Fibroblast of skin of left quadriceps (primary cell): ENCODE data around the gene CDS2.
A peak's percentile ranks its signal among the peaks of the same experiment; 100 is the strongest.
"Not testable (repeated sequence)": the region's sequence is repeated elsewhere in the genome, so short reads cannot be mapped to it uniquely, and the experiment has no call there.

Experiments
- DNase-seq, 2 experiments: peaks; one replicate each; pipeline ENCODE4 v3.0.0-alpha.2; 2013; ENCODE audit warnings: low read depth in 2 of 2

Gene CDS2

DNA sequence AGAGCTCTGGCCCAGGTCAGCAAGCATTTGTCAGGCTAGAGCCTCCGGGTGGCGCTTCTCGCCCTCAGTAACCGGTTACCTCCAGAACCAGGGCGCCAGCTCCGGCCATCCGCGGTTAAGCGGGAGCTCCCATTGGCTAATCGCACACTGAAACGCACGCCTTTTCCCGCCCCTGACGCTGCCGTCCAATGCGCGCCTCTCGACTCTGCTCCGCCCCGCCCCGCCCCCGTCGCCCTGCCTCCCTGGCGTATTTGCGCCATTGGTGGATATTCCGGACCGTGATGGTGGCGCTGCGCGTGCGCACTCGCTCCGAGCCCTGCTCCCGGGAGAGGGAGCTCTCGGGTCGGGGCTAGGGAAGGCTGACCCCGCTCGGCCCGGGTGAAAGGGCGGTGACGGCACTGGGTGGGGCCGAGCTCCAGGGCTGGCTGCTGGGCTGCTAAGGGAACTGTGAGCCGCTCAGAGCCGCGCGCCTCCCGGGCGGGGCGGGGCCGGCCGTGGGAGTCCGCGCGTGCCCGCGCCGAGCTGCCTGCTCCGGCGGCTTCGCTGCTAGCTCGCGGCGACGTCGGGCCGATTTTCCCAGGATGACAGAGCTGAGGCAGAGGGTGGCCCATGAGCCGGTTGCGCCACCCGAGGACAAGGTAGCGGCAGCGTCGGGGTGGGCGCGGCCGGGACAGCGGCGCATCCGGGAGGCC is at the start of gene CDS2:
Gene CDS2, plus strand, starts transcription at position 497 of the 692 bp plus-strand sequence. Its CDS starts 85 bp downstream, at position 582.
- DNase-seq = peak; percentile 96

DNA sequence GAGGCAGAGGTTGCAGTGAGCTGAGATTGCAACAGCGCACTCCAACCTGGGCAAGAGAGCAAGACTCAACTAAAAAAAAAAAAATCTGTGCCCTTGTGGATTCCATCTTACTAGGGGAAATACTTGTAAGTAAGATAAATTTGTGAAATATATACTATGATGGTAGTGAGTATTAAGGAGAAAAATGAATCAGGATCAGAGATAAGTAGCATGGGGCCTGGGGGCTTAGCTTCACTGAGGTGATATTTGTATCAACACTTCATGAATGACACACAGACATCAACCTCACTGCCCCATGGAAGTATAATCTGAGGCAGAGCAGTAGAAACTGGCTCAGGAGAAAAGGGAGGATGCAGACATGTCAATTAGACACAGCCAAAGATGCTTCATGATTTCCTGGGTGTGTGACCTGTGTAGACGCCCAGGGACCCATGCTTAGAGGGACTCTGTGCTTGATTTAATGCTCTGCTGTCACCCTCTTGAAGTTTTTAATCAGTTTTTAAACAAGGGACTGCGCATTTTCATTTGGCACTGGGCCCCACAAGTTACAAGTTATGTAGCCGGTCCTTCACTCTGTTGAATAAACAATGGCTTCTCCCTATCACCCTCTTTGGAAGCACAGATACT is 48.9 kb upstream of the CDS2 start:
- DNase-seq = no peak

DNA sequence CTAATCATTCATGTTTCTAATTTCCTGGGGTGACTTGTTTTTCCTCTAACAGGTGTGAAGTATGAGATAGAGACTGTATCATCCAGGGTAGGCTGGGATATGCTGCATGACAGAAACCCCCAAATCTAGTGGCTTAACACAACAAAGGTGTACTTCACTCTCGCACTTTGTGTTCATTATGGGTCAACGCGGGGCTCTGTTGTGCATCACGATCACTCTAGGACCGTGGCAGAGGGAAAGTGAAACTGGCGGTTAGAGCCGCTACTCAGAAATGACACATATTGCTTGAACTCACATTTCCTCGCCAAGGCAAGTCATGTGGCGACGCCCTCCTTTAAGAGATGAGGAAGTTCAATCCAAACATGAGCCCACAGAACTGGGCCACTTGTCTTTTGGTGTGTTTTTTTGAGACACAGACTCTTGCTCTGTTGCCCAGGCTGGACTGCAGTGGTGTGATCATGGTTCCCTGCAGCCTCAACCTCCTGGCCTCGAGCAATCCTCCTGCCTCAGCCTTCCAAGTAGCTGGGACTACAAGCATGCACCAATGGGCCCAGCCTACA is 48.3 kb upstream of the CDS2 start:
- DNase-seq = no peak

DNA sequence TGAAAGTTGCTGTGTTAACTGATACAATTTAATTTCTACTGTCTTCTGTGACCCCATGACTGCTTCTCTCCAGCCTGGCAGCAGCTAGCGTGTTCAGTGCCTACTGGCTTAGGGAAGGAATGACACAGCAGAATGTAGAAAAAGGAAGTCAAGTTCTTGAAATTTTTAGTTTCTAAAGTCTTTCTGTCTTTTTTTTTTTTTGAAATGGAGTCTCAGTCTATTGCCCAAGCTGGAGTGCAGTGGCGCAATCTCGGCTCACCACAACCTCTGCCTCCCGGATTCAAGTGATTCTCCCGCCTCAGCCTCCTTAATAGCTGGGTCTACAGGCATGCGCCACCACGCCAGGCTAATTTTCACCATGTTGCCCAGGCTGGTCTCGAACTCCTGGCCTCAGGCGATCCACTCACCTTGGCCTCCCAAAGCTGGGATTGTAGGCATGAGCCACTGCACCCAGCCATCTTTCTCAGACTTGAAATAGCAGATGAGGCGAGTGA is 46.4 kb upstream of the CDS2 start:
- DNase-seq = no peak

DNA sequence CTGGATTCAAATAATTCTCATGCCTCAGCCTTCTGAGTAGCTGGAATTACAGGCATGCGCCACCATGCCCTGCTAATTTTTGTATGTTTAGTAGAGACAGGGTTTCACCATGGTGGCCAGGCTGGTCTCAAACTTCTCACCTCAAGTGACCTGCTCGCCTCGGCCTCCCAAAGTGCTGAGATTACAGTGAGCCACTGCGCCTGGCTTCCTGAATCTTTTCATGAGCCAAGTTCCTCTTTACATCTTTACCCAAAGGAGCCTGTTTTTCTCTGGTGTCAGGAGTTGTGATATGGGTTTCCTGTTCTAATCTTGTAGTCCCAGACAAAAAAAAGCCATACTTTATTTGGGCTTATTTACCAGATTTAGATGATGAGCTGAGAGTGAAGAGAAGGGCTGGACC is 41.4 kb upstream of the CDS2 start:
- DNase-seq = no peak

DNA sequence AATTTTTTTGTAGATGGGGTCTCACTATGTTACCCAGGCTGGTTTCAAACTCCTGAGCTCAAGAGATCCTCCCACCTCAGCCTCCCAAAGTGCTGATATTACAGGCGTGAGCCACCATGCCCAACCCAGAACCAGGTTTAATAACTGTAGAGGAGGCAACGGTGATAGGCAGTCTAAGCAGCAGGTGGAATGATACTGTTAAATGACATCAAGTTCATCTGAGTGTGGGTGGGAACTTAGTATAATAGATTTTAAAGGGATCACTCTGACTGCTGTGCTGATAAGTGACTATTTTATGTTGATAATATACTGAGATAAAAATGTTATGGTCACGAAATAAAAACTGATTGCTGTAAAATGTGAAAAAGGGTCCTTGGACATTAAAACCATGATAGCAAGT is 38.1 kb upstream of the CDS2 start:
- DNase-seq = no peak

DNA sequence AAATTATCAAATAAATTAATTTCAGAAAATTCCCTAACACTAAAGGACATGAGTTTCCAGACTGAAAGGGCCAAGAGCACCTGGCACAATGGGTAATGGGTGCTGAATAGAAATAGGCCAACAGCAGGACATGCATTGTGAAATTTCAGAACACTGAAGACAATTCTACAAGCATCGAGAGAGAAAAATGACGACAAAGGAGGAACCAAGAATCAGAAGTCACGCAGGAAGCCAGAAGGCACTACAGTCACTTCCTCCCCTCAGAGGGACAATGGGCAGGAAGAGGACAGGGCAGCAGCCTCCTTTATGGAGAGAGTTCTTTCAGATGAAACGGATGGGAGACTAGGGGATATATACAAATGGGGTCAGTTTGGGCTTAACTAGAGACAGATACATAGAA is 36.6 kb upstream of the CDS2 start:
- no peak for DNase-seq

DNA sequence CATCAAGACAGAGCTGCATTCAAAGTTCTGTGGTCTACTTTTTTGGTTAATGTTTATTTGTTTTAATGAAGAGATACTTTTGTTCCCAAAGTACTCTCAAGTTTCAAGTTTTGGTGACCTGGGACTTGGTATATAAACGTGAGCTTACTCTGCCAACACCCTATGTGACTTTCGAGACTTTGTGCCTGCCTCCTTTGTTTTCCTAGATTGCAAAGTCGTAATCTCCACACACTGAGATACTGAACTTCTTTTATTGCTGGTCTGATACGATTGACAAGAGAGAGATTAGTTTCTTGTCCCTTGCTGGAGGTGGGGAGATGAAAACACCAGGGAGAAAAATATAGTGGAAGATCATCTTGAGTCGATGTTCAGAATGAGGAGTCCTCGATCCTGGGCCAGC is 34.9 kb upstream of the CDS2 start:
- DNase-seq = no peak

DNA sequence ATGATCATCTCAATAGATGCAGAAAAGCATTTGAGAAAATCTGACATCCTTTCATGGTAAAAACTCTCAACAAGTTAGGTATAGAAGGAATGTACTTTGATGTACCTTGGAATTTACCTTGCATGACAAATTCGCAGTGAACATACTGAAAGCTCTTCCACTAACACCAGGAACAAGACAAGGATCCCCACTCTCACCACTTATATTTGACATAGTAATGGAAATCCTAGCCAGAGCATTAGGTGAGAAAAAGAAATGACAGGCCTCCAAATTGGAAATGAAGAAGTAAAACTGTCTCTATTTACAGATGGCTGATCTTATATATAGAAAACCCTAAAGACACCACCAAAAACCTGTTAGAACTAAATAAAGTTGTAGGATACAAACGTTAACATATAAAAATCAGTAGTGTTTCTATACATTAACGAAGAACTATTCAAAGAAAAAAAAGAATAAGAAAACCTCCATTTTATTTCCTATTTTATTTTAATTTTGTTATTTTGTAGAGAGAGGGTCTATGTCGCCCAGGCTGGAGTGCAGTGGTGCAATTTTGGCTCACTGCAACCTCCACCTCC is 34.0 kb upstream of the CDS2 start:
- DNase-seq = no peak

DNA sequence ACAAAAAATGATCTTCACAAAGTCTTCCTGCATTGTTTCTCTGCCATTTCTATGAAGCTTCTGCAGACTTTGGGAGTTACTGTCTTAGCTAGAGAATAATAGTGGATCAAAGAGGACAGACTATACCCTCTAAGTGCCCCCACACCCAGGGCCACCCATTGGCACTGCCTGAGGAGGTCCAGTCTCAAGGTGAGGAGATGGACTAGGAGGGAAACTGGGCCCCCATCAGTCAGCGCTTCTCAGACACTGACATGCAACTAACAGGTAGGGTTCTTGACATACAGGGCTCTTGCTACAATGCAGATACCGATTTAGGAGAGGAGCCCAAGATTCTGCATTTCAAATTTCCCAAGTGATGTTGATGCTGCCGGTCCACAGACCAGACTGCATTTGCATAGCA is 31.4 kb upstream of the CDS2 start:
- no peak for DNase-seq

DNA sequence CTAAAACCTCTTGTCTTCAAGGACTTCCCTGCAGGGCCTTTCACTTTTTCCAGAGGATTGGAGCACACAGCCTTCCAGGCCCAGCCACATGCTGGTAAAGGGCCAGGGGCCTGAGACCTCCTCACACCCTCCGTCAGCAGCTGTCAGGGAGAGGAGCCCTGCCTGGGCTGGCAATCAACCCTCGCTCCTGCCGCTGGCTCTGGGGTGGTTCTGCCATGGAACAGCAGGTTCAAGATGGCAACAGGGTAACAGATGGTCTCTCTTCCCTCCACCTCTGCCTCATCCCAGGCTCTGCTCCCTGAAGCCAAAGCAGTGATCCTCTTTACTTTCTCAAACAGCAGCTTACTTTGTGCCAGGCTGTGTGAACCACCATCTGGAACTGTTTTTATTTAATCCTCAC is 30.9 kb upstream of the CDS2 start:
- no peak for DNase-seq

DNA sequence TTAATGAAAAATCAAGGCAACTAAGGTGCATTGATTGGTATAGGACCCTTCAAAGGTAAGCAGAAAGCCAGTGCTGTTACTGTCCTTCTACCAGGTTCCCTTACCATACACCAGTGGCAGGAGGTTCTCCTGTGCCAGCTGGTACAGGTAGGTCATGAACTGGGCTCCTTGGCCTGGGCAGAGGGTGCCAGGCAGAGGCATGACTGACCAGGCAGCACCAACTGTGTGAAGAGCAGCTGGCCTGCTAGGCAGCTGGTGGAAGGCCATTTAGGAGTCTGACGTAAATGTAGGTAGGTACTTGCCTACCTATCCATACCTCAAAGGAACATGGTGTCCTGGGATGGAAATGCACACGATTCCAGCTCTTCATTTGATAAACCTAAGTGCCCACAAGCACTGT is 30.3 kb upstream of the CDS2 start:
- no peak for DNase-seq

DNA sequence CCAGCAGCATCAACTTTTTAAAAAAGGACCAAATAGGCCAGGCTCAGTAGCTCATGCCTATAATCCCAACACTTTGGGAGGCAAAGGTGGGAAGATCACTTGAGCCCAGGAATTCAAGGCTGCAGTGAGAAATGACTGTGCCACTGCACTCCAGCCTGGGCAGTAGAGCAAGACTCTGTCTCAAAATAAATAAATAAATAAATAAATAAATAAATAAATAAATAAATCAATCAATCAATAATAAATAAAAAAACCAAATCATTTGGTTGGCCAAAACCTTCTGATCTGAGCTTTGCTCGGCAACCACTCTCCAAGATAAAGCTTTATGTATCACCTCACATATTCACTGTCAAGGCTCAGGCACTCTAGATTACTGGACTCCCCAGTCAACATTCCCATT is 27.8 kb upstream of the CDS2 start:
- not testable (repeated sequence) for DNase-seq

DNA sequence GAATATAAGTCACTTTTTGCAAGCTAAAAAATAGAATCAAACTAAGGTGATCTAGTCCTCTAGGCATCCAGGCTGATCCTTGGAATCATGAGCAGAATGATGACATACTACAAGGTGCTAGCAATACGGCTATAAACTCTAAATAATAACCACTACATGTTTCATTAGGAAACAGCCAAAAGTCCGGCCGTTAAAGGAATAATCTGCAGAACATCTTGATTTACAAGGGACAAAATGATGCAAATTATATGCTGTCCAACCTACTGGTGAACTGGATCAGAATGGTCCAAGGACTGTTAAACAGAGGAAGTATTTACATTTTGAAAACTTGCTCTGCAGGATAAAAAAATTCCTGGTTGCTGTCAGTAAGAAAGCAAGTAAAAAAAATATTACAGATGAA is 26.9 kb upstream of the CDS2 start:
- DNase-seq = not testable (repeated sequence)

DNA sequence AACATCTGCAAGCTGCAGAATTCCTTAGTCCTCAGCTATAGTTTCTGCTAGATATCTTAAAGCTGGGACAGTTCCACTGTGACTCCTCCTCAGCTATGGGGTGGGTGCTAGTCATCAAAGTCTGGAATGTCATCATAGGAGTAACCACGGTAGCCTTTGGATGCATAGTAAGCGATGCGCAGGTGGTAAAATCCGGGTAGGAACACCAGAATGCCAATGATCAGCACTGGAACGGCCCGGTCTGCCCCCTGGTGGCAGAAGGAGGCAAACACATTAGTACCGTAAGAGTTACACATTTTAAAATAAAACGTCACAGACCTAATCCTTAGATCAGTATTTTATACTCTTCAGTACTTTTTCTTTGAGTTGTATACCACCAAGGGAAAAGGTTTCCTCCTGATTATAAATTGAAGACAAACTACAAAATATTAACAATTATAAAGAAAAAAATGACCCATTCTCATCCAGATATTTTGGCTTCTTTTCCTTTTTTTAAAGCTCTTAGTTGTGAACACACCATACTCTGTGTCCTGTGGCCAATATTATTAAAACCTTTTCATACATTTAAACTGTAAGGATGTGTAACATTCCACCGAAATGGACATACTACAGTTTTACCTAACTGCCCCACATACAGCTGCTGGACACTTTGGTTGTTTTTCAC is 26.0 kb upstream of the CDS2 start:
- DNase-seq = peak; percentile 13 to 24

DNA sequence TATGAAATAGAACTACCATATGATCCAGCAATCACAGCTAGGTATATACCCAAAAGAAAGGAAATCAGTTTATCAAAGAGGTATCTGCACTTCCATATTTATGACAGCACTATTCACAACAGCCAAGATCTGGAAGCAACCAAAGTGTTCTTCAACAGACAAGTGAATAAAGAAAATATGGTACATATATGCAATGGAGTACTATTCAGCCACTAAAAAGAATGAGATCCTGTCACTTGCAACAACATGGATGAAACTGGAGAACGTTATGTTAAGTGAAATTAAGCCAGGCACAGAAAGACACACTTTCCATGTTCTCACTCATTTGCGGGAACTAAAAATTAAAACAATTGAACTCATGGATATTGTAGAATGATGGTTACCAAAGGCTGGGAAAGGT is 22.3 kb upstream of the CDS2 start:
- no peak for DNase-seq

DNA sequence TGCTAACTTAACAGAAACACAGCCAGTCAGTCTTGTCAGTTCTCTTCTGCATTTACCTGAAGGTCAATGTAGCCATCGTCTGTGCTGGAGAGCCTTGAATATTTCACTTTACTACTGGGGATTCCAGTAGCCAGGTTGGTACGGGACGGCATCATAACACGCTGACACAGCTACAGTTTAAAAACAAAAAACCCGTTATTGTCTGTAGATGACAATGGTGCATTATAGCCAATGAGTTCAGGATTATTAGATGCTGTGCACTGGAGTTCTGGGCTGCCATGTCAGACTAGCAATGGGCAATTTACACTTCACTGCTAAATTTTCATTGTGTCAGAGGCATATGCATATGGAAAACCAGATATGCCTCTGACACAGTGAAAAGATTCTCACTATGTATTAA is 17.5 kb upstream of the CDS2 start:
- no peak for DNase-seq

DNA sequence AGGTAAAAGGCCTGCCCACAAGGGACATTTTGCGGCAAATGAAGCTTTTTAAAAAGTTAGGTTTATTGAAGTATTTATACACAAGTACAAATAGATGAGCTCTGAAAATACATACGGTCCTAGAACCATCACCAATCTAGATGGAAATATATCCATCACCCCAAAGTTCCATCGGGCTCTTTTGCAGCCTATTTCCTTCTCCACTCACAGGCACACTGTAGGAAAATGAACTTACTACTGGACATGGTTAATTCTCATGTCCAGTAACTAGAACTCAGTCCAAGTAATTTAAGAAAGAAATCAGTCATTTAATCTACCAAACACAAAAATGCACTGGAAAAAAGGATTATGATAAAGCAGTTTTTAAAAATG is 13.2 kb upstream of the CDS2 start:
- DNase-seq = no peak

DNA sequence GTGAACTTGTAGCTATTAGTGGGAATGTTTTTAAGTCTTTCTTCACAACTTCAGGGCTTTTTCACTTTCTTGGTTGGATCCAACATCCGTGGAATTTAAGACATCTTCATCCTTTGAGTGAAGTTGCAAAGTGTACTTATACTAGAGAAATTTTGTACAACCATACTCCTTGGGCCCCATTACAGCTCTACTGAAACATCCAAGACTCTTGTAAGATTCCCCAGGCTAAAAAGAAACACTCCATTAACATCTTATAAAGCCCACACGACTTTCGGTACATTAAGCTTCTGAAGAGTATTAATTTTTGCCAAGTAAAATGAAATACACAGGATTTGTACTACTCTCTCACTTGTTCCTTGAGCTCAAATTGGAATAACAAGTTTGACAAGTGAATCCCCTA is 12.4 kb upstream of the CDS2 start:
- DNase-seq = no peak

DNA sequence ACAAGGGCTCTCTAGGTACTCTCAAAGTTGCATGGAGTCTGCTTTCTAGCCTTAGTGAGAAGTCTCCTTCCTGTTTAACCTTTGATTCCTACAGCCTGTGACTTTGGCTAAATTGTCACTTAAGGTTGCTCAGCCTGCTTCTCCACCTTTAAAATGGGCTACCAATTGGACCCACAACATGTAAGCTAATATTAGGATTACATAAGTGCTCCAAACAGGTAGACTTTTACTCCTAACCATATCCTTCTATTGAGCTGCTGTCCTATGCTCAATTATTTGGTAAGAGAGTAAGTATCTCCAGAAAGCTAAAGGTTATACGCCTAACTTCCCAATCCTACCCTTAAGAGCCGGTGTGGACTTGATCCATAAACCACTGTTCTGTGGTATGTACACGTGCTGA is 9.9 kb upstream of the CDS2 start:
- DNase-seq = no peak

DNA sequence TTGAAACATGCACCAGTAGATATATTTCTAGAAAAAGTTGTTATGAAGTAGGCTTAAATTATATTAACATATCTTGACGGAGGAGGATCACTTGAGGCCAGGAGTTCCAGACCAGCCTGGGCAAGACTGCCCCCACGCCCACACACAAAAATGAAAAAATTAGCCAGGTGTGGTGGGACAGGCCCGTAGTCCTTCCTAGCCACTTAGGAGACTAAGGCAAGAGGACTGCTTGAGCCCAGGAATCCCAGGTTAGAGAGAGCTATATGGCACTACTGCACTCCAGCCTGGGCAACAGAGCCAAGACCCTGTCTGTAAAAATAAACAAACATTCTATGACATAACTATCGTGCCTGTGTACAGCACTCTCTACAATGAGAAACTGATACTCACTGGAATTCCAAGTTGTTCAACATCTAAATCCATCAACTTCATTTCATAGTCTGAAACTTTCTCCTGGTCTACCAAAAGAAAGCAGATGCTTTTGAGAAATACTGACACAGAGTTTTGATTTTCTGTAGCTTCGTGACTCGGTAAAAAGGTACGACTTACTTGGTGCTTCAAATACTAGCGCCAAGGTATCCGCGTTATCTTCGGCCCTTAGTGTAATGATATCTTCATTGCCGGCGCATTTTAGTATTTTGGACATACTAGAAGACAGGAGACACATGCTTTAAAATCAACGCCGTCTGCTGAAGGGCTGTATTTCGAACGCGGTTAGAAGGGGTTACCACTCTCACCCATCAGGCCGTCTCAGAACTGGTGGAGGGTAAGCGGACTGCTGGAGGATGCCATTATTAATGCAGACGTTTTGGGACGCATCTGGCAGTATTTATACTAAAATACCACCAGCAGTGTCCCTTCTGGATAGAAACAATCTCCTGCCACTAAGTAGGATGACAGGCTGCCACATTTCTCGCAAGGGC is 8.3 kb upstream of the CDS2 start:
- no peak for DNase-seq

DNA sequence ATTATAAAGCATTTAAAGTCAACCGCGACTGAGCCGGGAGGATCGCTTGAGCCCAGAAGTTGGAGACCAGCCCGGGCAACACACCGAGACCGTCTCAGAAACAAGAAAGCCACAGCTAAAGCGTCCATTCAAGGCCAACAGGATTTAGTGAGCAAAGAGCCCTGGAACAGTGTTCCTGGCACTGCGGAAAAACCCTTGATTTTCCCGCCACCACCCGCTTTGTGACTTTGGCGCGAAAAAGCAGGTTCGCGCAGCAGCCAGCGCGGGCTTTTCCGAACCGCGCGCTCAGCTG is 7.7 kb upstream of the CDS2 start:
- no peak for DNase-seq
